Measurements from ENCODE around the gene C20orf96. TPM values are rescaled to one million over a fixed set of nuclear protein-coding genes. Genes with fewer than 3 reads are reported as not detected.
A peak's percentile ranks its signal among the peaks of the same experiment; 100 is the strongest.

Gene C20orf96
- polyA plus RNA-seq, 3 donors, result 0.28 to 9.3 (median 0.88) TPM

GRCh38 chr20:309306-309840 is 18.8 kb upstream of the C20orf96 start:
- no CpG with 5 or more reads among the region's 6 CpGs for WGBS (ENCODE audit: insufficient coverage)
- Mint-ChIP-seq H3K27me3 (ENCODE audit: low read depth in 3 of 3) (peaks cover 0 to 3% (median 1%) of the 10 kb centered on the region in 3 donors), H3K4me1 (peaks cover 23% of the 10 kb centered on the region), H3K9me3 (no peaks in the 10 kb centered on the region), H3K36me3 (no peaks in the 10 kb centered on the region), H3K4me3 (peak overlapping the region in 1 of 2 donors; percentile 87), H3K27ac (peak overlapping the region; percentile 21 to 93 (median 79))
- no peak for TF ChIP-seq CTCF (IDR thresholded peaks at IDR 0.05)
- intact Hi-C loops (cut with micrococcal nuclease), result no loop called here
- Histone ChIP-seq H3K27me3 (ENCODE audit: control insufficient read depth in 2 of 2, insufficient read depth in 2 of 2, low read length in 2 of 2) (no peaks in the 10 kb centered on the region), H3K9me3 (replicated peaks in 1 of 2; ENCODE audit: control insufficient read depth in 1 of 2, insufficient read depth in 1 of 2, low read length in 2 of 2) (no peaks in the 10 kb centered on the region), H3K4me3 (replicated peaks in 1 of 3; ENCODE audit: low read depth in 2 of 3, low read length in 3 of 3) (peak overlapping the region in 2 of 3 experiments; percentile 46 to 70), H3K36me3 (replicated peaks in 1 of 2; ENCODE audit: control insufficient read depth in 1 of 2, insufficient read depth in 2 of 2, low read length in 2 of 2) (no peaks in the 10 kb centered on the region), H4K20me1 (ENCODE audit: insufficient read depth, low read length) (no peaks in the 10 kb centered on the region), H2AFZ (ENCODE audit: insufficient read depth, low read depth, low read length, poor library complexity, severe bottlenecking) (peak overlapping the region; percentile 70), H3K27ac (ENCODE audit: low read depth in 1 of 2, low read length in 2 of 2) (peak overlapping the region; percentile 36 to 39), H3K4me2 (replicated peaks; ENCODE audit: extremely low read depth, low read length, poor library complexity, severe bottlenecking) (peak overlapping the region; percentile 76), H3K4me1 (ENCODE audit: control insufficient read depth in 1 of 2, insufficient read depth in 2 of 2, low read length in 2 of 2) (peaks cover 28% of the 10 kb centered on the region in 2 donors), H3K79me2 (ENCODE audit: insufficient read depth, low read length) (no peaks in the 10 kb centered on the region), H3K9ac (ENCODE audit: insufficient read depth, low read length, poor library complexity, severe bottlenecking) (peak overlapping the region; percentile 11)
- no peak for DNase-seq

GRCh38 chr20:308427-309038 is 18.0 kb upstream of the C20orf96 start:
- no peaks in the 10 kb centered on the region for H3K27me3 ChIP-seq (ENCODE audit: control insufficient read depth in 2 of 2, insufficient read depth in 2 of 2, low read length in 2 of 2)
- no peak for TF ChIP-seq CTCF (IDR thresholded peaks at IDR 0.05)
- peaks cover 28% of the 10 kb centered on the region in 2 donors for H3K4me1 ChIP-seq (ENCODE audit: control insufficient read depth in 1 of 2, insufficient read depth in 2 of 2, low read length in 2 of 2)
- Mint-ChIP-seq H3K27ac (no peak overlapping the region), H3K4me1 (peaks cover 23% of the 10 kb centered on the region), H3K27me3 (ENCODE audit: low read depth in 3 of 3) (peaks cover 0 to 3% (median 1%) of the 10 kb centered on the region in 3 donors), H3K4me3 (no peak overlapping the region), H3K9me3 (no peaks in the 10 kb centered on the region), H3K36me3 (peaks cover 0 to 3% of the 10 kb centered on the region in 2 donors)
- no peak overlapping the region for H3K4me2 ChIP-seq (replicated peaks; ENCODE audit: extremely low read depth, low read length, poor library complexity, severe bottlenecking)
- DNase-seq, result no peak
- H2AFZ ChIP-seq (ENCODE audit: insufficient read depth, low read depth, low read length, poor library complexity, severe bottlenecking), result no peak overlapping the region
- H3K27ac ChIP-seq (ENCODE audit: low read depth in 1 of 2, low read length in 2 of 2), result no peak overlapping the region
- no peak overlapping the region for H3K9ac ChIP-seq (ENCODE audit: insufficient read depth, low read length, poor library complexity, severe bottlenecking)
- H3K36me3 ChIP-seq (replicated peaks in 1 of 2; ENCODE audit: control insufficient read depth in 1 of 2, insufficient read depth in 2 of 2, low read length in 2 of 2), result no peaks in the 10 kb centered on the region
- H3K79me2 ChIP-seq (ENCODE audit: insufficient read depth, low read length), result no peaks in the 10 kb centered on the region
- 97% methylated on average over 4 of the region's 7 CpGs for WGBS (ENCODE audit: insufficient coverage)
- H3K4me3 ChIP-seq (replicated peaks in 1 of 3; ENCODE audit: low read depth in 2 of 3, low read length in 3 of 3), result no peak overlapping the region
- intact Hi-C loops (cut with micrococcal nuclease), result no loop called here
- no peaks in the 10 kb centered on the region for H4K20me1 ChIP-seq (ENCODE audit: insufficient read depth, low read length)
- no peaks in the 10 kb centered on the region for H3K9me3 ChIP-seq (replicated peaks in 1 of 2; ENCODE audit: control insufficient read depth in 1 of 2, insufficient read depth in 1 of 2, low read length in 2 of 2)
